SK-N-SH treated with all-trans-retinoic acid at 6 μM for 48 hours (cell line): ENCODE measurements around the gene FBXO24.

ENCODE experiments used
- RARB ChIP-seq: fragments of 250-450 bp; sonication (Bioruptor Pico); IDR thresholded peaks from 2 replicates; pipeline ENCODE4 v1.8.0; 2021; ENCODE audit warnings: mild to moderate bottlenecking, moderate library complexity
- SNAI2 ChIP-seq: fragments of 250-450 bp; sonication (Bioruptor Pico); IDR thresholded peaks from 2 replicates; pipeline ENCODE4 v1.5.0; 2020; ENCODE audit warnings: mild to moderate bottlenecking, moderate library complexity
- ZFP3 ChIP-seq: fragments of 250-450 bp; sonication (Bioruptor Pico); IDR thresholded peaks from 2 replicates; pipeline ENCODE4 v1.5.0; 2020; ENCODE audit warnings: mild to moderate bottlenecking, moderate library complexity
- TF ChIP-seq, protein P1 (sequence below): fragments of 250-450 bp; sonication (Bioruptor Pico); IDR thresholded peaks from 2 replicates; pipeline ENCODE4 v1.5.1; 2021; ENCODE audit warnings: mild to moderate bottlenecking, moderate library complexity
- TF ChIP-seq, protein P2 (sequence below): fragments of 250-450 bp; sonication (Bioruptor Pico); IDR thresholded peaks from 2 replicates; pipeline ENCODE4 v1.8.0; 2021; ENCODE audit warnings: low read depth, mild to moderate bottlenecking, moderate library complexity, borderline replicate concordance

DNA sequence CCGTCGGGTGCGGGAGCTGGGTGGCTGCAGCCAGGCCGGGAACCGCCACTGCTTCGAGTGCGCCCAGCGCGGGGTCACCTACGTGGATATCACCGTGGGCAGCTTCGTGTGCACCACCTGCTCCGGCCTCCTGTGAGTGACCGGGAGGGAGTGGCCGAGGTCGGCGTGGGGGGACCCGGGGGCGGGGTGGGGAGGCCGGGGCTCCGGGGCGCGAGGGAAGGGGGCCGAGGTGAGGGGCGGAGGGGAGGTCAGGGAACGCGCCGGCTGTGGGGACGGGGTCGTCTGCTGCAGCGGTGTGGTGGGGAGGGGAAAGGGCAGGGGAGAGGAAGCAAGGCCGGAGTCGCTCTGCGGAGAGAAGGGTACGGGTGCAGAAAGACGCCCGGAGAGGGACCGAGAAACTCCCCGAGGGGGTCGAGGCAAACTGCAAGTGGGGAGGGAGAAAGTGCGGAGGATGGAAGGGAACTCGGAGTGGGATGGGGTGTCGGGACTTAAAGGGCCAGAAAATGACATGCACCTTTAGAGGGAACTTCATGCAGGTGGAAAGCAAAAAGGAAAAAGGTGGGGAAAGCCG, 46.6 kb upstream of the FBXO24 start:
- TF ChIP-seq, protein P1, sequence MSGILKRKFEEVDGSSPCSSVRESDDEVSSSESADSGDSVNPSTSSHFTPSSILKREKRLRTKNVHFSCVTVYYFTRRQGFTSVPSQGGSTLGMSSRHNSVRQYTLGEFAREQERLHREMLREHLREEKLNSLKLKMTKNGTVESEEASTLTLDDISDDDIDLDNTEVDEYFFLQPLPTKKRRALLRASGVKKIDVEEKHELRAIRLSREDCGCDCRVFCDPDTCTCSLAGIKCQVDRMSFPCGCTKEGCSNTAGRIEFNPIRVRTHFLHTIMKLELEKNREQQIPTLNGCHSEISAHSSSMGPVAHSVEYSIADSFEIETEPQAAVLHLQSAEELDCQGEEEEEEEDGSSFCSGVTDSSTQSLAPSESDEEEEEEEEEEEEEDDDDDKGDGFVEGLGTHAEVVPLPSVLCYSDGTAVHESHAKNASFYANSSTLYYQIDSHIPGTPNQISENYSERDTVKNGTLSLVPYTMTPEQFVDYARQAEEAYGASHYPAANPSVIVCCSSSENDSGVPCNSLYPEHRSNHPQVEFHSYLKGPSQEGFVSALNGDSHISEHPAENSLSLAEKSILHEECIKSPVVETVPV (CRISPR knock-in tag): no peak
- TF ChIP-seq SNAI2 (no peak), RARB (no peak), ZFP3 (CRISPR knock-in tag) (no peak)
- TF ChIP-seq, protein P2, sequence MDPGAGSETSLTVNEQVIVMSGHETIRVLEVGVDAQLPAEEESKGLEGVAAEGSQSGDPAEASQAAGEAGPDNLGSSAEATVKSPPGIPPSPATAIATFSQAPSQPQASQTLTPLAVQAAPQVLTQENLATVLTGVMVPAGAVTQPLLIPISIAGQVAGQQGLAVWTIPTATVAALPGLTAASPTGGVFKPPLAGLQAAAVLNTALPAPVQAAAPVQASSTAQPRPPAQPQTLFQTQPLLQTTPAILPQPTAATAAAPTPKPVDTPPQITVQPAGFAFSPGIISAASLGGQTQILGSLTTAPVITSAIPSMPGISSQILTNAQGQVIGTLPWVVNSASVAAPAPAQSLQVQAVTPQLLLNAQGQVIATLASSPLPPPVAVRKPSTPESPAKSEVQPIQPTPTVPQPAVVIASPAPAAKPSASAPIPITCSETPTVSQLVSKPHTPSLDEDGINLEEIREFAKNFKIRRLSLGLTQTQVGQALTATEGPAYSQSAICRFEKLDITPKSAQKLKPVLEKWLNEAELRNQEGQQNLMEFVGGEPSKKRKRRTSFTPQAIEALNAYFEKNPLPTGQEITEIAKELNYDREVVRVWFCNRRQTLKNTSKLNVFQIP: no peak
